ENCODE data around the gene EMSY. TPM values are rescaled to one million over a fixed set of nuclear protein-coding genes. Genes with fewer than 3 reads are reported as not detected.
A peak's percentile ranks its signal among the peaks of the same experiment; 100 is the strongest.

The EMSY gene
- total and polyA plus RNA-seq, 9 of the 15 experiments (the other 6 are each of a cell fraction or from before 2014, with no cell fraction given): 12.7 to 25.4 (median 17.9) TPM

DNA sequence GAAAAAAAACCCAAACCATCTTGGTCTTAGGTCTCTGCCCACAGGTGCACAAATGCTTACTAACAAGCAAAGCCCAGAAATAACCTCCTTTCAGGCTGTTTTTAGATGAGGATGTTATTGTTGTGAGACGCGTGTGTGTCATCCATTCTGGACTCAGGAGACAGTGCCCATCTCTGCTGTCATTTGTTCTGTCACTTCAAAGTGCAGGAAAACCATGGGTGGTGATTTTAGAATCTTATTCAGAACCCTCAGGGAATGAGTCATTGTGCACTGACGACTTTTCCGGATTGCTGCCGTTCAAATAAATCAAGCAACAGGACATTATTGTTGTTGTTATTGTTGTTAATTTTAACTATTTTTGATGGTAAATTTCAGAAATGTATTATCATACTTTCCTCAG is 115.4 kb downstream of the EMSY start (continued):
- TF ChIP-seq, protein P1, sequence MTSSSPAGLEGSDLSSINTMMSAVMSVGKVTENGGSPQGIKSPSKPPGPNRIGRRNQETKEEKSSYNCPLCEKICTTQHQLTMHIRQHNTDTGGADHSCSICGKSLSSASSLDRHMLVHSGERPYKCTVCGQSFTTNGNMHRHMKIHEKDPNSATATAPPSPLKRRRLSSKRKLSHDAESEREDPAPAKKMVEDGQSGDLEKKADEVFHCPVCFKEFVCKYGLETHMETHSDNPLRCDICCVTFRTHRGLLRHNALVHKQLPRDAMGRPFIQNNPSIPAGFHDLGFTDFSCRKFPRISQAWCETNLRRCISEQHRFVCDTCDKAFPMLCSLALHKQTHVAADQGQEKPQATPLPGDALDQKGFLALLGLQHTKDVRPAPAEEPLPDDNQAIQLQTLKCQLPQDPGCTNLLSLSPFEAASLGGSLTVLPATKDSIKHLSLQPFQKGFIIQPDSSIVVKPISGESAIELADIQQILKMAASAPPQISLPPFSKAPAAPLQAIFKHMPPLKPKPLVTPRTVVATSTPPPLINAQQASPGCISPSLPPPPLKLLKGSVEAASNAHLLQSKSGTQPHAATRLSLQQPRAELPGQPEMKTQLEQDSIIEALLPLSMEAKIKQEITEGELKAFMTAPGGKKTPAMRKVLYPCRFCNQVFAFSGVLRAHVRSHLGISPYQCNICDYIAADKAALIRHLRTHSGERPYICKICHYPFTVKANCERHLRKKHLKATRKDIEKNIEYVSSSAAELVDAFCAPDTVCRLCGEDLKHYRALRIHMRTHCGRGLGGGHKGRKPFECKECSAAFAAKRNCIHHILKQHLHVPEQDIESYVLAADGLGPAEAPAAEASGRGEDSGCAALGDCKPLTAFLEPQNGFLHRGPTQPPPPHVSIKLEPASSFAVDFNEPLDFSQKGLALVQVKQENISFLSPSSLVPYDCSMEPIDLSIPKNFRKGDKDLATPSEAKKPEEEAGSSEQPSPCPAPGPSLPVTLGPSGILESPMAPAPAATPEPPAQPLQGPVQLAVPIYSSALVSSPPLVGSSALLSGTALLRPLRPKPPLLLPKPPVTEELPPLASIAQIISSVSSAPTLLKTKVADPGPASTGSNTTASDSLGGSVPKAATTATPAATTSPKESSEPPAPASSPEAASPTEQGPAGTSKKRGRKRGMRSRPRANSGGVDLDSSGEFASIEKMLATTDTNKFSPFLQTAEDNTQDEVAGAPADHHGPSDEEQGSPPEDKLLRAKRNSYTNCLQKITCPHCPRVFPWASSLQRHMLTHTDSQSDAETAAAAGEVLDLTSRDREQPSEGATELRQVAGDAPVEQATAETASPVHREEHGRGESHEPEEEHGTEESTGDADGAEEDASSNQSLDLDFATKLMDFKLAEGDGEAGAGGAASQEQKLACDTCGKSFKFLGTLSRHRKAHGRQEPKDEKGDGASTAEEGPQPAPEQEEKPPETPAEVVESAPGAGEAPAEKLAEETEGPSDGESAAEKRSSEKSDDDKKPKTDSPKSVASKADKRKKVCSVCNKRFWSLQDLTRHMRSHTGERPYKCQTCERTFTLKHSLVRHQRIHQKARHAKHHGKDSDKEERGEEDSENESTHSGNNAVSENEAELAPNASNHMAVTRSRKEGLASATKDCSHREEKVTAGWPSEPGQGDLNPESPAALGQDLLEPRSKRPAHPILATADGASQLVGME (CRISPR knock-in tag; IDR thresholded peaks at IDR 0.05): no peak
- TF ChIP-seq RFX7 (CRISPR knock-in tag; IDR thresholded peaks at IDR 0.05) (no peak), SMAD1 (IDR thresholded peaks at IDR 0.05; ENCODE audit: low read depth, low read length, partially characterized antibody) (no peak)

DNA sequence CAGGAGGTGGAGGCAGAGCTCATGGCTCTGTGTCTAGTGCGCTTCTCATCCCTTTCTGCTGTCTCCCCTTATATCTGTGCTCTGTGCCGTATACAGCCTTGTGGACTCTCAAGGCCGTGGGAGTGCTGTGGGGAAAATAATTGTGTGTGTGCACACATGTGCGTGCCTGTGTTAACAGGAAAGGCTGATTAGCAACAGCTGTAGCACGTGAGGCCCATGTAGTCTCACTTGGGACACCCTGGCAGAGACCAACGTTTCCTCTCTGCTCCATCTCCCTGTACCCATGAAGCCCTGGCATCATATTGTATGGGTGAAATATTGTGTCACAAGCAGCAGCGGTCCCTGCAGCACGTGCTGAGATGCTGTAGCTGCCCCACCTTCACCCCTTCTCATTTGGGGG is 116.4 kb downstream of the EMSY start:
- CTCF ChIA-PET (ENCODE audit: low intra/inter-chr PET ratio): no interaction called here
- WGBS (ENCODE audit: insufficient coverage, low coverage, missing lambda C conversion rate): 10% methylated on average over 8 of the region's 8 CpGs

More for the DNA sequence above, 116.4 kb downstream of the EMSY start:
- no peak overlapping the region for H3K4me2 ChIP-seq (ENCODE audit: insufficient read depth, low read length)
- H4K20me1 ChIP-seq (replicated peaks; ENCODE audit: control insufficient read depth, insufficient read depth, low read length): no peaks in the 10 kb centered on the region
- H3K9ac ChIP-seq (ENCODE audit: insufficient read depth in 1 of 2, low read depth in 2 of 2, low read length in 2 of 2): no peak overlapping the region
- H3K4me3 ChIP-seq: no peak overlapping the region
- DNase-seq (ENCODE audit: extremely low read depth in 1 of 4, low spot score in 3 of 4): no peak
- intact Hi-C loops (cut with micrococcal nuclease) (no loop called here), in situ Hi-C loops (cut with MboI) (no loop called here)
- no peak for FAIRE-seq
- TF ChIP-seq BHLHE40 (IDR thresholded peaks at IDR 0.05; ENCODE audit: low read length) (peak; percentile 51; the same call in 1 of the 2 replicates), RBM34 (IDR thresholded peaks at IDR 0.05; ENCODE audit: borderline replicate concordance, insufficient read depth, low read length) (no peak)
- TF ChIP-seq, protein P2, sequence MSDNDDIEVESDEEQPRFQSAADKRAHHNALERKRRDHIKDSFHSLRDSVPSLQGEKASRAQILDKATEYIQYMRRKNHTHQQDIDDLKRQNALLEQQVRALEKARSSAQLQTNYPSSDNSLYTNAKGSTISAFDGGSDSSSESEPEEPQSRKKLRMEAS (CRISPR knock-in tag; IDR thresholded peaks at IDR 0.05): 0 out of 2 replicates have a peak, but pooled peaks have one; percentile 18
- no peaks in the 10 kb centered on the region for H3K9me1 ChIP-seq (ENCODE audit: control insufficient read depth, insufficient read depth, low read length)
- no peak overlapping the region for H2AFZ ChIP-seq (ENCODE audit: low read depth, low read length)
- H3K36me3 ChIP-seq (ENCODE audit: control insufficient read depth, insufficient read depth, low read length): no peaks in the 10 kb centered on the region
- no peaks in the 10 kb centered on the region for H3K79me2 ChIP-seq (ENCODE audit: control insufficient read depth, insufficient read depth, low read length)
- peaks cover 0 to 3% of the 10 kb centered on the region in 2 experiments; a peak in 1 of 5 replicates for H3K27me3 ChIP-seq (ENCODE audit: control insufficient read depth in 2 of 2, insufficient read depth in 2 of 2, low read length in 2 of 2)
- no TSS peak for BruUV-seq (replicated peaks)
- ATAC-seq: no peak
- POLR2A ChIA-PET: interaction anchor here (0.9 kb wide), 1 partner anchor 15 kb away, joined by 4 read pairs; no protein-coding TSS in a partner anchor
- no peak overlapping the region for H3K27ac ChIP-seq (ENCODE audit: extremely low read depth, low read depth, low read length)
- no peaks in the 10 kb centered on the region for H3K9me3 ChIP-seq (replicated peaks; ENCODE audit: control insufficient read depth, insufficient read depth, low read depth, low read length)
- H3K4me1 ChIP-seq (replicated peaks in 1 of 2; ENCODE audit: control insufficient read depth in 2 of 2, insufficient read depth in 2 of 2, low read length in 2 of 2): no peaks in the 10 kb centered on the region

Data from K562 (cell line).